Measurements from ENCODE around the gene CRYBG1.

Gene CRYBG1

DNA sequence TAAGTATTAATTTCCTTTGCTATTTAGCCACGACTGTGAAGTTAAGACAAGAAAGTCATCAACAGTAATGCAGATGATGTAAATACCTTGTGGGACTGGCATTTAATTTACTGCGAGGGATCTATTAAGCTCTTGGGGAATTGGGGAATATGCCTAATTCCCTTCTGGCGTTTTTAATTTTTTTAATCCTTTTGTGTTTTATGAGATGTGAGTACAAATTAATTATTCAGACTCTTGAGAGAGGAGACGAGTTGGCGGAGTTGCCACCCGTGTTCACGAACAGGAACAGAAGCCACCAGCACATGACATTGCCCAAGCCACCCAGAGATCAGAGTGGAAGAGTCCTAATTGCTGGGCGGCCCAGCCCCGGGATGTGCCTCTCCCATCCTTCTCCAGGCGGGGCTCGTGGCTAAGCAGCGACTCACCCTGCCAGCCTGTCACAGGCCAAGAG lies 533 bp upstream of the CRYBG1 start:
- peaks cover 68% of the 10 kb centered on the region for H3K27me3 Mint-ChIP-seq
- H3K4me3 Mint-ChIP-seq = peak overlapping the region; percentile 83
- H3K36me3 Mint-ChIP-seq (ENCODE audit: low read depth) = no peaks in the 10 kb centered on the region
- H3K27ac Mint-ChIP-seq = no peak overlapping the region
- no peaks in the 10 kb centered on the region for H3K9me3 Mint-ChIP-seq
- H3K4me1 Mint-ChIP-seq (ENCODE audit: low read depth) = peaks cover 14% of the 10 kb centered on the region
- intact Hi-C loops (cut with micrococcal nuclease) = loop anchor here (5.0 kb wide), 1 partner anchor 77 kb away; no protein-coding TSS in a partner anchor

DNA sequence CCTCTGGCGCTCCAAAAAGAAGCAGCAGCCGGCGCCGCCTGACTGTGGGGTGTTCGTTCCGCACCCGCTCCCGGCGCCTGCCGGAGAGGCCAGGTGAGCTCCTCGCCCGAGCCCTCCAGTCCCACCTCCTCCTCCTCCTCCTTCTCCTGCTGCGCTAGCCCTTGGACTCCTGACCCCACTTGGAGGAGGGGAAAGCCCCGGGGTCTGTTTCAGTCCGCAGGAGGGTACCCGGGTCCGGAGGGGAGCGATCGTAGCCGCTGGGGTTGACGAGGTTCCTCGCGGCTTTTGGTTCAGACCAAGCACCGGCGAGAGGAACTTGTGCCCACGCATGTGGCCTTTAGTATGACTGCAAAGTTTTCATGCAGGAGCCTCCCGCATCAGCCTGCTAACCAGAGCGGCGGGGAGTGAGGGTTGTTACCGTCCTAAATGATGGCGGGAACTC lies 493 bp downstream of the CRYBG1 start:
- H3K4me3 Mint-ChIP-seq = peak overlapping the region; percentile 83
- peak overlapping the region; percentile 65 for H3K27ac Mint-ChIP-seq
- H3K9me3 Mint-ChIP-seq = no peaks in the 10 kb centered on the region
- H3K27me3 Mint-ChIP-seq = peaks cover 59% of the 10 kb centered on the region
- H3K4me1 Mint-ChIP-seq (ENCODE audit: low read depth) = peaks cover 14% of the 10 kb centered on the region
- intact Hi-C loops (cut with micrococcal nuclease) = loop anchor here (5.0 kb wide), 1 partner anchor 76 kb away; no protein-coding TSS in a partner anchor
- H3K36me3 Mint-ChIP-seq (ENCODE audit: low read depth) = no peaks in the 10 kb centered on the region

DNA sequence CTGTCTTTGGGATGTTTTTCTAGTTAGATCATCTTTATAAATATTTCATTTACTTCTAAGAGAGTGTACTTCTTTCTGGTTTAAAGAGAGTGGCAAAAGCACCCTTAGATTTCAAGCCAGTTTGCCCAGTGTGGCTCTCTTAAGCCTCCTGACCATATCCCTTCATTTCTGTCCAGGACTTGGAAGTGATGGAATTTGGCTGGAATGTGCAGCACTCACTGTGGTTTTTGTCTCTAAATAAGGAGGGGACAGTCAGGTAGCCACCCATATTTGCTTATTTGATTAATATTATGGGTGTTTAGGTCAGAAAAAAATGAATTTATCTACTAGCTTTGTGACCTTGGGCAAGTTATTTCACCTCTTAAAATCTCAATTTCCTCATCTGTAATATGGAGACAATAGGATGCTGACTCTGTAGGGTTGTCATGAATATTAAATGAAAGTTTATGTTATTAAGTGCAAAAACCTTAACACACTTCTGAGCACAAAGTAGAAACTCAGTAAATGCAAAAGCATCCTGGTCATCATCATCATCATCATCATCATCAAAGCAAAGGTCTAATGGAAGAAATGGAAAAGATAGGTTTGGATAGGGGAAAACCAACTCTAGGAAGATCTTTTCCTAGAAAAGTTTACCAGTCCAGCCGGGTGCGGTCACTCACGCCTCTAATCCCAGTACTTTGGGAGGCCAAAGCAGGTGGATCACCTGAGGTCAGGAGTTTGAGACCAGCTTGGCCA lies 3.1 kb downstream of the CRYBG1 start:
- intact Hi-C loops (cut with micrococcal nuclease) = loop anchor here (5.0 kb wide), 1 partner anchor 74 kb away; no protein-coding TSS in a partner anchor
- Mint-ChIP-seq H3K27ac (no peak overlapping the region), H3K4me3 (no peak overlapping the region), H3K36me3 (ENCODE audit: low read depth) (no peaks in the 10 kb centered on the region), H3K4me1 (ENCODE audit: low read depth) (peaks cover 14% of the 10 kb centered on the region), H3K9me3 (no peaks in the 10 kb centered on the region), H3K27me3 (peaks cover 49% of the 10 kb centered on the region)

DNA sequence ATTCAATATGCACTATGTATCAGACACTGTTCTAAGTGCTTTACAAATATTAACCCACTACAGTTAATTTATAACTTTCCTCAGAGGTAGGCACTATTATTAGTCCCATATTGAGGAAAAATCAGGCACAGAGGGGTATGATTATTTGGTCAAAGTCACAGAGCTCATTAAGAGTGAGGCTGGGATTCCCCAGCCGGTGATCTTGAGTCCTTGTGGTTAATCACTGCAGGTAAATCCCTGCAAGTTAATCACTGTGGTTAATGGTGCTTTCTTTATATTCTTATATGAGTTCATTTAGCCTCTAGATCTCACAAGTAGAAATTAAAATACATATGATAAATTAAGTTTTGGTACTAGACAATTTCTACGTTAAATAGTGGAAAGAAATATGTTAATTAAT lies 9.2 kb downstream of the CRYBG1 start:
- H3K9me3 Mint-ChIP-seq = no peaks in the 10 kb centered on the region
- intact Hi-C loops (cut with micrococcal nuclease) = no loop called here
- H3K27ac Mint-ChIP-seq = no peak overlapping the region
- H3K4me3 Mint-ChIP-seq = no peak overlapping the region
- no peaks in the 10 kb centered on the region for H3K4me1 Mint-ChIP-seq (ENCODE audit: low read depth)
- no peaks in the 10 kb centered on the region for H3K36me3 Mint-ChIP-seq (ENCODE audit: low read depth)
- H3K27me3 Mint-ChIP-seq = peaks cover 9% of the 10 kb centered on the region

DNA sequence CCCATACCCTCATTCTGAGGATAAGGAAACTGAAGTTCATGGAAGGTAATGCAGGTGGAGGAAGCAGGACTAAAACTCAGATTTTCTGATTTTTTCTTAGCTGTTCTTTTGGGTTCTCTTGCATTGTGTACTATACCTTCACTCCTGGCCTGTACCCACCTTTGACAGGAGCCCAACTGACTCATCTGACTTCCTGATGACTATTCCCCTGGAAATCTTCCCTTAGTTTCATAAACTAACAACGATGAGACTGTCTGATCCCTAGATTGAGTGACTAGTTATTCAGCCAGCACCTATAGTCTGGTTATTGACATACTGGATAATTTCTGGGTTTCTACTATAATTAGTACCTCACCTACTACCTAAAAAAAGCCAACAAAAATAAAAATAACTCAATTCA lies 10.1 kb downstream of the CRYBG1 start:
- no peak overlapping the region for H3K4me3 Mint-ChIP-seq
- no peak overlapping the region for H3K27ac Mint-ChIP-seq
- no peaks in the 10 kb centered on the region for H3K4me1 Mint-ChIP-seq (ENCODE audit: low read depth)
- no peaks in the 10 kb centered on the region for H3K9me3 Mint-ChIP-seq
- H3K36me3 Mint-ChIP-seq (ENCODE audit: low read depth) = no peaks in the 10 kb centered on the region
- peaks cover 9% of the 10 kb centered on the region for H3K27me3 Mint-ChIP-seq
- intact Hi-C loops (cut with micrococcal nuclease) = no loop called here

DNA sequence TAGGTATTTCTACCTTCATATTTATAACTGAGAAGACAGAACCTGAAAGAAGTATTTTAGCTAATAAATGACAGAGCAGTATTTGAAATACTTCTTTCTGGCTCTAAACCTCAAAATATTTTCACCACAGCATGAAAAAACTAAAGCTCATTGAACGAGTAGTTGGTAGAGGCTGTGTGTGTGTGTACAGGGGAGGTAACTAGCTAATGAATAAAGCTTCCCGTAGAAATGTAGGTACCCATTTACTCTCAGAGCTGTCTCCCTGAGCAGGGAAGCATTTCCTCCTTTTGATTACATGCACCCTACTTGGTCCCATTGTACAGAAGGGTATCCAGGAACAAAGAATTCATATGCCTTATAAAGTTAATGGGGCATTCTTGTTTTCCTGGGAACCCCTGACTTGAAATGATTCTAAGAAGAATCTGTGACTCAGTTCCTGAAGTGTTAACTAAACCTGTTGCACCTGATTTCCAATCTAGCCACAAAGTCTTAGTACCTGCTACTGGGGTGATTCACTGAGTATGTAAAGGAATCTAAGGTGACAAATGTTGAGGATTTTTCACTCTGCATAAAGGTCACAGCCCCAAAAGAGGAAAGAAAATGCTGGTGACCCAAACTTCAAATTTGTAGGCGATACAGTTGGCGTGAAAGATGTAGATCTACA lies 12.5 kb downstream of the CRYBG1 start:
- H3K27ac Mint-ChIP-seq = no peak overlapping the region
- no peak overlapping the region for H3K4me3 Mint-ChIP-seq
- H3K4me1 Mint-ChIP-seq (ENCODE audit: low read depth) = peaks cover 9% of the 10 kb centered on the region
- H3K9me3 Mint-ChIP-seq = no peaks in the 10 kb centered on the region
- peaks cover 3% of the 10 kb centered on the region for H3K27me3 Mint-ChIP-seq
- no peaks in the 10 kb centered on the region for H3K36me3 Mint-ChIP-seq (ENCODE audit: low read depth)
- intact Hi-C loops (cut with micrococcal nuclease) = no loop called here

DNA sequence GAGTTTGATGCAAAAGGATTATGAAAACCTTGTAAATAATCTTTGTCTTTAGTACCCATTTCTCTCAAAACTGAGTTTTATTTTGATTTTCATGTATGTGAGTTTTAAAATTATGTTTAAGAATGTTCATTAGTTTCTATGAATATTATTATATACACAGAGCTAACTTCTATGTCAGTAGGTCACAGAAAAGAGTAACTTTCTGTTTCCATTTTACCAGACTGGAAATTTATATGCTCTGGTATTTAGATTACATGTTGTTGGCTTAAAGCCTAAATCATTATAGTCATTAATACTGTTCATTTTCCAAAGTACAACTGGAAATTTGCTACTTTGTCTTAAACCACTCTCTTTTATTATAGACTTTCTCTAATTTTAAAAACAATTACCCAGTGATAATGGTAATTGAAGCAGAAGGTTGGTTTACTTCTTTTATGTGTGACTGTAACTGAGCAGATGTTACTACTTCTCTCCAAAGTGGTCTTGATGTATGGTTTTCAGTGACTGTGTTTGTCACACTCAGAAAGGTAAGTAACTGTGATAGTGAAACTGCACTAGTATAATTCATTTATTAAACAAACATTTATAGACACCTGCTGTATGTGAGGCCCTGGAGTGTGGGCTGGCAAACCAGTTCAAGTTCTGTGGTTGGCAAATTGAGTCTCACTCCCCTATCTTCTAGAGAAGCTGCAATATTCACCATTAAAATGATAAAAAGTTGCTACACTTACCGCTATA lies 13.2 kb downstream of the CRYBG1 start:
- H3K27me3 Mint-ChIP-seq = peaks cover 5% of the 10 kb centered on the region
- H3K27ac Mint-ChIP-seq = no peak overlapping the region
- no peak overlapping the region for H3K4me3 Mint-ChIP-seq
- no peaks in the 10 kb centered on the region for H3K36me3 Mint-ChIP-seq (ENCODE audit: low read depth)
- no peaks in the 10 kb centered on the region for H3K9me3 Mint-ChIP-seq
- peaks cover 9% of the 10 kb centered on the region for H3K4me1 Mint-ChIP-seq (ENCODE audit: low read depth)
- intact Hi-C loops (cut with micrococcal nuclease) = no loop called here

DNA sequence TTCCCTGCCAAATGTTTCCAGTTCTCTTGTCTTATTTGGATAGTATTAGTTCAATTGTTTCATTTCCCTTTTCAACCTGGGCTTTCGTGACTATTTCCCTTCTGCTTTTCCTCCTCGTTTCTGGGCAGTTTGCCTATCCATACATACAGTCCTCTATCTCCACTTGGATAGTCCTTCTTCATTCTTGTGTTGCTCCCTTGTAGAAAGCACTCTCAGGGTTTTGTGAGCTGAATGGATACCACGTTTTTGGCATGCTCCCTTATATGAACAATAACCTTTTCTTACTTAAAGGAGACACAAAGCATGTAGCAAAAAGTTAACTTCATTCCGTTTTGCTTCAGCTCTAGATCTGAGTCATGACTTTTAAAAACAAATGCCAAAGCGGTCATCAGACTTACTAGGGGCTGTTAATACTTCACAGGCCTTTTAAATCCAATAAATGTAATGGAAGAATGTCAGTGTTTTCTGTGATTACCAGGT lies 16.6 kb downstream of the CRYBG1 start:
- peaks cover 9% of the 10 kb centered on the region for H3K4me1 Mint-ChIP-seq (ENCODE audit: low read depth)
- intact Hi-C loops (cut with micrococcal nuclease) = no loop called here
- H3K9me3 Mint-ChIP-seq = no peaks in the 10 kb centered on the region
- no peak overlapping the region for H3K4me3 Mint-ChIP-seq
- no peaks in the 10 kb centered on the region for H3K36me3 Mint-ChIP-seq (ENCODE audit: low read depth)
- peaks cover 5% of the 10 kb centered on the region for H3K27me3 Mint-ChIP-seq
- H3K27ac Mint-ChIP-seq = peak overlapping the region; percentile 15

DNA sequence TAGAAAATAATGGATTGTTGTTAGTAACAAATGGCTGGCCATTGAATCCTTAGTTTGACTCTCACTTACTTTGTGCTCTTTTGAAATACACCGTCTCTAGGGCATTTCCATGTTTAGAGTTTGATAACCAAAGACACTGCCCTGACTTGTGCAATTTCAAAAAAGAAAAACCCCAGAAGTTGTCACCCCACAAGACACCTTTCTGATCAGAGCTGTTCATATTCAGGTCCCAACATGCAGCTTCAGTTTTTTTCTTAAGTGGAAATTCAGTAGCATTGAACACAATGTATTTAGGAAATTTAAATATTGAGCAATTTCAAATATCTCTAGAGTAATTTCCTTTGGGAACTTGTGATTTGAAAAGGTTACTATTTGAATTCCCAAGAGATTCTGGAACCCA lies 19.4 kb downstream of the CRYBG1 start:
- peaks cover 5% of the 10 kb centered on the region for H3K27me3 Mint-ChIP-seq
- H3K36me3 Mint-ChIP-seq (ENCODE audit: low read depth) = no peaks in the 10 kb centered on the region
- no peak overlapping the region for H3K4me3 Mint-ChIP-seq
- H3K9me3 Mint-ChIP-seq = no peaks in the 10 kb centered on the region
- intact Hi-C loops (cut with micrococcal nuclease) = no loop called here
- peaks cover 17% of the 10 kb centered on the region for H3K4me1 Mint-ChIP-seq (ENCODE audit: low read depth)
- no peak overlapping the region for H3K27ac Mint-ChIP-seq

DNA sequence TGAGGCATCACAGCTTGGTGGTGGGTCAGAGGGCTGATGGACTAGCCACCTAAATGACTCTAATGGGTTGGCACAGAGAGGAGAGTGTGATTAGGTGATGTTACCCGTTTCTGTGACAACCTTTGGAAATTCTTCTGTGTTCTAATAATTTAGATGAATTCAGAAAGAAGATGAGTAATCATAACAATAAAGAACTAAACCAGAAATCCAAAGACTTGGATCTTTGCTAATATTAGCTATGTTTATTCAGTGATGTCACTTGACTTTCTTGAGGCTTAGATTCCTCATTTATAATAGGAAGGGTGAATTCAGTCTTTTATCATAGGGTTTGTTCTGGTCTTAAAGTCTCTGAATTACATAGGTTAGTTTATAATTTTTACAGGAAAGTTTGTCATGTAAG lies 19.9 kb downstream of the CRYBG1 start:
- Mint-ChIP-seq H3K27ac (no peak overlapping the region), H3K27me3 (peaks cover 5% of the 10 kb centered on the region), H3K36me3 (ENCODE audit: low read depth) (no peaks in the 10 kb centered on the region), H3K9me3 (no peaks in the 10 kb centered on the region), H3K4me3 (no peak overlapping the region), H3K4me1 (ENCODE audit: low read depth) (peaks cover 17% of the 10 kb centered on the region)
- intact Hi-C loops (cut with micrococcal nuclease) = no loop called here

DNA sequence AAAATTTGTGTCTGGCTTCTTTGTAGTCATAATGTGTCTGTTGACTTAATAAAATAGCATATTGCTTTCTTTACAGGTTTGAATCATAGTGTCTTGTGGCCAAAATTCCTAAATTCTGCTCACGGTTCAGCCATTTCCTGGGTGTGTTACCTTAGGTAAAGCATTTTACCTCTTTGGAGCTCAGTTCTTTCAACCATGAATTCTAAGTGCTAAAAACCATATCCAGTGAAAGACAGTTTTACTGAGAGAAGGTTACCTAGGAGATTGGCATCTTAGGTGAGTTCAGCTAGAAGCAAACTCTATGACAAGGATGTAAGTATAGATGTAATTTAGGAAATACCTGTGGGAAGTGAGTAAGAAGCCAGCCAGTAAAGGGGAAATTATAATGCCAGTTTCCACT lies 20.7 kb downstream of the CRYBG1 start:
- Mint-ChIP-seq H3K36me3 (ENCODE audit: low read depth) (no peaks in the 10 kb centered on the region), H3K4me3 (no peak overlapping the region), H3K27me3 (peaks cover 4% of the 10 kb centered on the region), H3K9me3 (no peaks in the 10 kb centered on the region), H3K27ac (no peak overlapping the region), H3K4me1 (ENCODE audit: low read depth) (peaks cover 17% of the 10 kb centered on the region)
- intact Hi-C loops (cut with micrococcal nuclease) = no loop called here

DNA sequence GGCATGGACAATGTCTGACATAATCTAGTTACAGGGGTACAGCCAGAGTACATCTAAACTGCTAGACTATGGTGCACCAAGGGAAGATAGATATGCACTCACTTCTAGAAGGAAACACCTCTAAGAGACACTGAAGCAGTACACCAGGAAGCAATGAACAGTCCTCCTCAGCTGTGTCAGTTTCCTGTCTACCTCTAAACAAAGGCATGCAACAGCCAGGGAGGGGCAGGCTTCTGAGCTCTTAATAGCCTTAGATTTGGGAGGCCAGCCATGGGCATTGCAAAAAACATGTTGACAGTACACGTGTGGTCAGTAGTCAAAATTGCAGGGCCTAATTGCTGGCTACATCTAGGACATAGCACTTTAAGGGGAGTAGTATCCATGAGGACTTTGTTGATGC lies 21.4 kb downstream of the CRYBG1 start:
- peaks cover 2% of the 10 kb centered on the region for H3K27me3 Mint-ChIP-seq
- intact Hi-C loops (cut with micrococcal nuclease) = no loop called here
- no peaks in the 10 kb centered on the region for H3K36me3 Mint-ChIP-seq (ENCODE audit: low read depth)
- no peak overlapping the region for H3K27ac Mint-ChIP-seq
- no peak overlapping the region for H3K4me3 Mint-ChIP-seq
- H3K4me1 Mint-ChIP-seq (ENCODE audit: low read depth) = peaks cover 13% of the 10 kb centered on the region
- H3K9me3 Mint-ChIP-seq = no peaks in the 10 kb centered on the region

DNA sequence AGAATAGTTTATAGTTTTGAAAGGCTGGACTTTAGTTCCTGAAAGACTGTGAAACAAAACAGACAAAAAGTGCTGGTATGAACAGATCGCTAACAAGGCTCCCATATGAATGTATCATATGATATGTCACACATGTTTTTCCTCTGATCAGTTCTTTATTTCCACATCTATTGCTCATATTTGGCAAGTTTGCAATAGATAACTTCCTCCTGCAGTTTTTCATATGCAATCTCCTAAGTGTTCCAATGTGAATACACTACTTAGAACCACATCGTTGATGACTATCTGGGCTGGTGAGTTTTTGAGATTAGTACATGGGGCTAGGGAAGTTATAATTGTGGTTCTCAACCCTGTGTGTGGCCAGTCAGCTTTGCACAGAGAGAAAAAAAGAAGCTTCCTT lies 23.1 kb downstream of the CRYBG1 start:
- H3K4me3 Mint-ChIP-seq = no peak overlapping the region

DNA sequence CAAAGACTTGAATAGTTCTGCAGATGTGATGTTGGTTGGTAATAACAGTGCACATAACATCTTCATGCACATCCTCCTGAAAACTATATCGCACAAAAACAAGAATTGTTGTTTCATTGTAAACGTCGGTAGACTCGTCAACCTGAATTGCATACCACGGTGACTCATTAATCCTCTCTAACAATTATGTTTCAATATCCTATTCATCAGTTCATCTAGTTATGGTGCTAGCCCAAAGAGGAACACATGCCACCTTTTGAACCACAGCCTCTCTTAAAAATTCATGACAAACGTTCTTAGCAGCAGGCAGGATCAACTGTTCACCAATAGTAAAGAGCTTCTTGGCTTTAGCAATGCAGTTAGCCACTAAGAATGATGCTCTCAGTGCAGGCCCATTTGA lies 25.0 kb downstream of the CRYBG1 start:
- Mint-ChIP-seq H3K4me3 (no peak overlapping the region), H3K4me1 (ENCODE audit: low read depth) (peaks cover 8% of the 10 kb centered on the region)

More for the DNA sequence above, 23.1 kb downstream of the CRYBG1 start:
- intact Hi-C loops (cut with micrococcal nuclease) = no loop called here
- H3K9me3 Mint-ChIP-seq = no peaks in the 10 kb centered on the region
- H3K27ac Mint-ChIP-seq = no peak overlapping the region
- H3K4me1 Mint-ChIP-seq (ENCODE audit: low read depth) = peaks cover 8% of the 10 kb centered on the region
- no peaks in the 10 kb centered on the region for H3K27me3 Mint-ChIP-seq
- H3K36me3 Mint-ChIP-seq (ENCODE audit: low read depth) = no peaks in the 10 kb centered on the region

More for the DNA sequence above, 25.0 kb downstream of the CRYBG1 start:
- H3K27me3 Mint-ChIP-seq = no peaks in the 10 kb centered on the region
- intact Hi-C loops (cut with micrococcal nuclease) = no loop called here
- H3K27ac Mint-ChIP-seq = no peak overlapping the region
- H3K9me3 Mint-ChIP-seq = no peaks in the 10 kb centered on the region
- H3K36me3 Mint-ChIP-seq (ENCODE audit: low read depth) = no peaks in the 10 kb centered on the region
